Heart right ventricle (tissue), 16 donors: Measurements from ENCODE around the gene CLEC9A. TPM values are rescaled to one million over a fixed set of nuclear protein-coding genes. Genes with fewer than 3 reads are reported as not detected.

Source experiments
- ATAC-seq, 8 donors: fragments of 200-7000 bp; cut with Tn5 transposase; one replicate each; pipeline ENCODE4 v1.9.1; 2020; ENCODE audit warnings: mild to moderate bottlenecking in 8 of 8, moderate library complexity in 8 of 8, moderate number of reproducible peaks in 1 of 8
- DNase-seq, 2 donors: peaks; one replicate each; pipeline ENCODE4 v3.0.0-alpha.2; 2020
- H3K27ac ChIP-seq, 10 donors: fragments of 200-600 bp; sonication (generic) in 2 of 10; one replicate each; pipeline versions ENCODE4 v1.5.0 to v1.8.0; 2020 to 2022; ENCODE audit warnings: mild to moderate bottlenecking in 3 of 10
- H3K27me3 ChIP-seq, 7 donors: fragments of 200-600 bp; one replicate each; pipeline ENCODE4 v1.8.0; 2021 to 2022; ENCODE audit warnings: mild to moderate bottlenecking in 2 of 7
- H3K36me3 ChIP-seq, 9 donors: fragments of 200-600 bp; sonication (generic) in 1 of 9; one replicate each; pipeline versions ENCODE4 v1.5.0 to v1.8.0; 2020 to 2022; ENCODE audit warnings: mild to moderate bottlenecking in 2 of 9
- H3K4me1 ChIP-seq, 9 donors: fragments of 200-600 bp; sonication (generic) in 1 of 9; one replicate each; pipeline versions ENCODE4 v1.5.0 to v1.8.0; 2020 to 2022; ENCODE audit warnings: mild to moderate bottlenecking in 4 of 9
- H3K4me3 ChIP-seq, 10 donors: fragments of 200-600 bp; sonication (generic) in 2 of 10; one replicate each; pipeline versions ENCODE4 v1.5.0 to v1.8.0; 2020 to 2022; ENCODE audit warnings: mild to moderate bottlenecking in 7 of 10, moderate library complexity in 2 of 10
- H3K9me3 ChIP-seq, 11 donors: fragments of 200-600 bp in 10 of 11; sonication (generic) in 2 of 11; one replicate each; pipeline versions ENCODE4 v1.5.0 to v1.8.0; 2013 to 2022; ENCODE audit warnings: mild to moderate bottlenecking in 2 of 11, control low read depth in 1 of 11, moderate library complexity in 1 of 11
- WGBS, 2 donors: extraction: QIAGEN DNeasy Blood & Tissue Kit; methylation state at CpG; one replicate each; pipeline ENCODE4 v1.1.7; 2013; ENCODE audit warnings: inconsistent platforms in 1 of 2; 5-methylcytosine and 5-hydroxymethylcytosine counted together
- intact Hi-C, 10 donors: fragments of 100-400 bp; cut with DNase I; formaldehyde crosslinking; loops; one replicate each; pipeline versions ENCODE4 v1.11.1 to v1.14.2; 2022
- polyA plus RNA-seq, 2 donors: library from polyadenylated mRNA; stranded (reverse); fragments of 200-250 nt; gene quantifications; one replicate each; pipeline ENCODE4 v1.2.3, GENCODE V29; 2013
- total RNA-seq, 10 donors: library from RNA; stranded (reverse); fragmentation: NEBNext Ultra II Directional in 3 of 10; extraction: Animal tissue kit (Norgen Biotek cat#: 25700) in 3 of 10; gene quantifications; one replicate each; pipeline versions ENCODE4 v1.2.1 to v1.2.4, GENCODE V29; 2021 to 2023
- TF ChIP-seq, protein P1 (sequence below), 9 donors: fragments of 200-600 bp; sonication (generic) in 2 of 9; IDR thresholded peaks; one replicate each; pipeline versions ENCODE4 v1.5.0 to v1.8.0; 2021 to 2022; ENCODE audit warnings: antibody characterized with exemption in 9 of 9, mild to moderate bottlenecking in 5 of 9, moderate library complexity in 1 of 9
- donor health status: Arrhythmogenic right ventricular cardiomyopathy.
- donor health status: ischemic (EF 13 %, LVEDD 7.1; RV severe dilation, severe dysfunction).
- donor health status: healthy with polysubstance abuse.
- donor health status: DM: no; HTN: yes; CAD: no.
- donor health status: DM: no; HTN: no; CAD: no.
- donor health status: ischemic (EF 25% LVEDD 6.9; RV normal size, moderate dysfunction).
- donor health status: ischemic (EF 25% LVEDD 5.7; RV mildly dilated, moderate dysfunction).
- donor health status: healthy.
- donor health status: DM: yes; HTN: yes; CAD: no.
- donor health status: Ischemic cardiomyopathy.
- donor health status: ischemic (EF 35%, LVEDD 5.7; RV mildly dilated, moderate dysfunction).
- donor health status: nonischemic (EF 11% LVEDD 7.7; RV severe dilation, severe dysfunction).
- donor health status: DM: yes; HTN: yes; CAD: no.
- donor health status: PGD.
- donor health status: ischemic (EF 29% LVEDD 5.4; RV normal size, mild dysfunction).
- donor health status: nonischemic (EF 23%, LVEDD 6.1; RV moderate dilation, normal function).

Gene CLEC9A
- total and polyA plus RNA-seq, 12 donors = 0.04 to 0.37 (median 0.18) TPM; not detected in 8

- Histone ChIP-seq H3K36me3 (peaks cover 0 to 39% (median 0%) of the 10 kb centered on the region in 9 donors), H3K27ac (peak overlapping the region in 9 of 10 donors; percentile 46 to 88 (median 81)), H3K4me3 (peak overlapping the region in 1 of 10 donors; percentile 3), H3K4me1 (peaks cover 0 to 36% (median 17%) of the 10 kb centered on the region in 9 donors), H3K9me3 (no peaks in the 10 kb centered on the region), H3K27me3 (no peaks in the 10 kb centered on the region)
- 61 to 66% methylated on average over 4 of the region's 4 CpGs for WGBS, 2 donors
- intact Hi-C loops = loop anchor here in 1 of 10 donors (2.0 kb wide), 1 partner anchor 30 kb away; the partner anchor contains the start of gene CLEC1A
- ATAC-seq = peak in 4 of 8 donors; percentile 39 to 46 (median 41)
- DNase-seq = no peak
- TF ChIP-seq, protein P1, sequence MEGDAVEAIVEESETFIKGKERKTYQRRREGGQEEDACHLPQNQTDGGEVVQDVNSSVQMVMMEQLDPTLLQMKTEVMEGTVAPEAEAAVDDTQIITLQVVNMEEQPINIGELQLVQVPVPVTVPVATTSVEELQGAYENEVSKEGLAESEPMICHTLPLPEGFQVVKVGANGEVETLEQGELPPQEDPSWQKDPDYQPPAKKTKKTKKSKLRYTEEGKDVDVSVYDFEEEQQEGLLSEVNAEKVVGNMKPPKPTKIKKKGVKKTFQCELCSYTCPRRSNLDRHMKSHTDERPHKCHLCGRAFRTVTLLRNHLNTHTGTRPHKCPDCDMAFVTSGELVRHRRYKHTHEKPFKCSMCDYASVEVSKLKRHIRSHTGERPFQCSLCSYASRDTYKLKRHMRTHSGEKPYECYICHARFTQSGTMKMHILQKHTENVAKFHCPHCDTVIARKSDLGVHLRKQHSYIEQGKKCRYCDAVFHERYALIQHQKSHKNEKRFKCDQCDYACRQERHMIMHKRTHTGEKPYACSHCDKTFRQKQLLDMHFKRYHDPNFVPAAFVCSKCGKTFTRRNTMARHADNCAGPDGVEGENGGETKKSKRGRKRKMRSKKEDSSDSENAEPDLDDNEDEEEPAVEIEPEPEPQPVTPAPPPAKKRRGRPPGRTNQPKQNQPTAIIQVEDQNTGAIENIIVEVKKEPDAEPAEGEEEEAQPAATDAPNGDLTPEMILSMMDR (IDR thresholded peaks at IDR 0.05) = no peak
Observed at GRCh38 chr12:10069099-10069498, 38.6 kb downstream of the CLEC9A start.

DNA sequence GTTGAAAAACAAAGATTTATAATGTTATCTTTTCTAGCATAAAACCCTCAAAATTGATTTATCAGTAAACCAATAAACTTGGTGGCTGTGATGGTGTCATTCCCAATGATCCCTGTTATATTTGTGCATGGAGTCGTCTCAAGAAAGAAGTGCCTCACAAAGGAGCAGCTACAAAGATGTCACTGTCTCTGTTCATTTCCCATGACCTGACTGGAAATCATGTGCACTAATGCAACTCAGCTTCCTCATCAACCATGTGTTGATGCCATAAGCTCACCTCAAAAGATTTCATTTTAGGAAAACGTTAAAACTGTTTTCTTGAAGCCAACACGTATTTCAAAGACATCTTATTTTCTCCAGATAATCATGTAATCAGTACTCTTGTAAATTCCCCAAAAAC, 39.5 kb downstream of the CLEC9A start:
- H3K9me3 ChIP-seq = no peaks in the 10 kb centered on the region
- peaks cover 0 to 38% (median 17%) of the 10 kb centered on the region in 9 donors for H3K4me1 ChIP-seq
- H3K4me3 ChIP-seq = no peak overlapping the region
- no peaks in the 10 kb centered on the region for H3K27me3 ChIP-seq
- peak overlapping the region in 8 of 10 donors; percentile 46 to 88 (median 82) for H3K27ac ChIP-seq
- DNase-seq (no peak), ATAC-seq (no peak)
- H3K36me3 ChIP-seq = peaks cover 0 to 48% (median 0%) of the 10 kb centered on the region in 9 donors
- WGBS, 2 donors = 18 to 26% methylated on average over 3 of the region's 3 CpGs
- intact Hi-C loops = loop anchor here in 1 of 10 donors (2.0 kb wide), 1 partner anchor 29 kb away; the partner anchor contains the start of gene CLEC1A
- TF ChIP-seq, protein P1 (IDR thresholded peaks at IDR 0.05) = no peak

- Histone ChIP-seq H3K27ac (peak overlapping the region in 4 of 10 donors; percentile 57 to 88 (median 85)), H3K36me3 (peaks cover 0 to 50% (median 0%) of the 10 kb centered on the region in 9 donors), H3K4me3 (no peak overlapping the region), H3K27me3 (no peaks in the 10 kb centered on the region), H3K9me3 (no peaks in the 10 kb centered on the region), H3K4me1 (peaks cover 0 to 42% (median 17%) of the 10 kb centered on the region in 9 donors)
- 90 to 97% methylated on average over 4 of the region's 4 CpGs for WGBS, 2 donors
- intact Hi-C loops = no loop called here
- DNase-seq = no peak
- ATAC-seq = no peak
- TF ChIP-seq, protein P1 (IDR thresholded peaks at IDR 0.05) = no peak
Observed at GRCh38 chr12:10070380-10070779, 39.9 kb downstream of the CLEC9A start.

- WGBS, 2 donors = 90 to 92% methylated on average over 2 of the region's 2 CpGs
- Histone ChIP-seq H3K36me3 (peaks cover 0 to 50% (median 0%) of the 10 kb centered on the region in 9 donors), H3K9me3 (no peaks in the 10 kb centered on the region), H3K4me1 (peaks cover 0 to 34% (median 12%) of the 10 kb centered on the region in 9 donors), H3K4me3 (no peak overlapping the region), H3K27ac (no peak overlapping the region), H3K27me3 (no peaks in the 10 kb centered on the region)
- intact Hi-C loops = no loop called here
- DNase-seq (no peak), ATAC-seq (no peak)
- TF ChIP-seq, protein P1 (IDR thresholded peaks at IDR 0.05) = no peak
Observed at GRCh38 chr12:10072131-10072530, 41.6 kb downstream of the CLEC9A start.
